Keratinocyte (primary cell): ENCODE measurements around the gene PRR22. TPM values are rescaled to one million over a fixed set of nuclear protein-coding genes. Genes with fewer than 3 reads are reported as not detected.

ENCODE experiments used
- DNase-seq: peaks from one replicate; pipeline ENCODE4 v3.0.0-alpha.2; 2011; ENCODE audit warnings: low read depth, missing footprints, low spot score
- FAIRE-seq: peaks from 2 replicates; lab custom pipeline; 2011; peaks lifted over from hg19 to GRCh38; lab: Jason Lieb, UNC
- H2AFZ ChIP-seq: 2 replicates; pipeline ENCODE4 v1.6.0; 2012; ENCODE audit warnings: low read length, control low read depth, inconsistent platforms; ENCODE audit not compliant: control insufficient read depth
- H3K27ac ChIP-seq: 2 replicates; pipeline ENCODE4 v1.5.1; 2011; ENCODE audit warnings: low read length; ENCODE audit not compliant: control insufficient read depth, insufficient read depth
- H3K27me3 ChIP-seq: 3 replicates; pipeline ENCODE4 v1.6.0; 2011; ENCODE audit warnings: low read length; ENCODE audit not compliant: control insufficient read depth, insufficient read depth; ENCODE audit errors: extremely low read depth
- H3K36me3 ChIP-seq, 2 experiments: 2 replicates in 1 of 2; 3 replicates in 1 of 2; pipeline ENCODE4 v1.5.1; 2011; ENCODE audit warnings: low read length in 2 of 2, mild to moderate bottlenecking in 1 of 2; ENCODE audit not compliant: control insufficient read depth in 2 of 2, insufficient read depth in 2 of 2; ENCODE audit errors: extremely low read depth in 1 of 2
- H3K4me1 ChIP-seq: 3 replicates; pipeline ENCODE4 v1.5.1; 2011; ENCODE audit warnings: low read length; ENCODE audit not compliant: control insufficient read depth, insufficient read depth; ENCODE audit errors: extremely low read depth
- H3K4me2 ChIP-seq: 3 replicates; pipeline ENCODE4 v1.6.0; 2011; ENCODE audit warnings: low read depth, low read length; ENCODE audit not compliant: control insufficient read depth, insufficient read depth; ENCODE audit errors: extremely low read depth
- H3K4me3 ChIP-seq, 3 experiments: fragments of 200-600 bp in 1 of 3; sonication (generic) in 1 of 3; 2 replicates in 2 of 3; 3 replicates in 1 of 3; pipeline ENCODE4 v1.5.1; 2011 to 2016; ENCODE audit warnings: low read length in 3 of 3, mild to moderate bottlenecking in 3 of 3, control low read depth in 2 of 3, inconsistent platforms in 1 of 3, low read depth in 1 of 3, mixed read lengths in 1 of 3, mixed run types in 1 of 3, moderate library complexity in 1 of 3; ENCODE audit not compliant: control insufficient read depth in 2 of 3, insufficient read depth in 2 of 3; ENCODE audit errors: extremely low read depth in 1 of 3
- H3K79me2 ChIP-seq: 2 replicates; pipeline ENCODE4 v1.6.0; 2012; ENCODE audit warnings: low read length; ENCODE audit not compliant: control insufficient read depth, insufficient read depth
- H3K9ac ChIP-seq: 3 replicates; pipeline ENCODE4 v1.6.0; 2011; ENCODE audit warnings: low read length; ENCODE audit not compliant: control insufficient read depth, insufficient read depth; ENCODE audit errors: extremely low read depth
- H3K9me1 ChIP-seq: 3 replicates; pipeline ENCODE4 v1.6.0; 2011; ENCODE audit warnings: low read length; ENCODE audit not compliant: control insufficient read depth, insufficient read depth; ENCODE audit errors: extremely low read depth
- H3K9me3 ChIP-seq: 2 replicates; pipeline ENCODE4 v1.5.1; 2012; ENCODE audit warnings: low read depth, low read length; ENCODE audit not compliant: control insufficient read depth
- H4K20me1 ChIP-seq: 3 replicates; pipeline ENCODE4 v1.6.0; 2011; ENCODE audit warnings: low read length; ENCODE audit not compliant: control insufficient read depth, insufficient read depth; ENCODE audit errors: extremely low read depth
- EZH2 ChIP-seq: IDR thresholded peaks from one replicate; pipeline ENCODE4 v1.6.1; 2012; ENCODE audit warnings: inconsistent platforms, mild to moderate bottlenecking, low read length, moderate library complexity
- dilution Hi-C: fragments of 300-500 bp; cut with MboI; formaldehyde crosslinking; loops from one replicate; pipeline ENCODE4 v1.7.0; 2020; ENCODE audit warnings: low sequenced_read_pairs; ENCODE audit not compliant: extremely low pct_ligation_motif_present
- polyA minus RNA-seq, 3 experiments: library from RNA; depleted of rRNA, polyadenylated mRNA; stranded (reverse); fragments of >200 nt; gene quantifications; 1 replicate in 1 of 3; 2 replicates in 1 of 3; 3 replicates in 1 of 3; pipeline ENCODE4 v1.2.3, GENCODE V29; 2011
- polyA plus RNA-seq, 5 experiments: library from polyadenylated mRNA; depleted of rRNA in 3 of 5; stranded (reverse) in 3 of 5; stranded (forward) in 1 of 5; unstranded in 1 of 5; fragments of >200 nt; gene quantifications; 1 replicate in 1 of 5; 2 replicates in 3 of 5; 3 replicates in 1 of 5; pipeline versions ENCODE4 v1.2.1 to v1.2.3, GENCODE V29; 2011 to 2012; ENCODE audit warnings: missing spikeins in 2 of 5, low read depth in 1 of 5, low replicate concordance in 1 of 5
- TF ChIP-seq, protein P1 (sequence below), 3 experiments: IDR thresholded peaks in 1 of 3; conservative IDR thresholded peaks in 1 of 3; optimal IDR thresholded peaks in 1 of 3; 2 replicates in 2 of 3; 3 replicates in 1 of 3; pipeline versions ENCODE3 to v1.5.1; 2011; ENCODE audit warnings: low read length in 3 of 3, mild to moderate bottlenecking in 3 of 3, moderate library complexity in 2 of 3, control low read depth in 1 of 3, inconsistent platforms in 1 of 3; ENCODE audit not compliant: insufficient read depth in 2 of 3; ENCODE audit errors: extremely low read depth in 1 of 3

PRR22 gene
- polyA plus RNA-seq (0.55 to 1.4 TPM (median 0.76 TPM) in 3 replicates), polyA minus RNA-seq (0.13 to 0.22 TPM in 2 of 3 replicates, not detected in the other)
- polyA plus RNA-seq (2011; ENCODE audit: low read depth): 0.25 TPM
- 0.22 and 0.45 TPM in 2 replicates for polyA plus RNA-seq (2011; cell fraction: cytosol; rRNA removed)
- 3.2 and 5.7 TPM in 2 replicates for polyA plus RNA-seq (2011; cell fraction: nucleus; rRNA removed)
- polyA plus RNA-seq (2012; ENCODE audit: low replicate concordance): 0.54 and 0.91 TPM in 2 replicates
- polyA minus RNA-seq (2011; cell fraction: cytosol; rRNA and poly(A)+ RNA removed): not detected
- polyA minus RNA-seq (2011; cell fraction: nucleus; rRNA and poly(A)+ RNA removed): 0.53 and 0.70 TPM in 2 replicates

GRCh38 chr19:5784581-5785147 is at the start of gene PRR22:
Gene PRR22 (minus strand): TSS chr19:5784746. CDS start chr19:5784660, 86 bp downstream.
- Histone ChIP-seq H3K79me2 (peaks cover 7% of the 10 kb centered on the region), H3K9me3 (no peaks in the 10 kb centered on the region), H3K36me3 (peaks cover 24 to 48% of the 10 kb centered on the region in 2 experiments), H3K4me1 (peaks cover 7% of the 10 kb centered on the region), H3K9me1 (no peaks in the 10 kb centered on the region), H3K4me3 (no peak within 1 kb of the TSS), H4K20me1 (no peaks in the 10 kb centered on the region), H3K27ac (no peak within 1 kb of the TSS), H3K9ac (no peak within 1 kb of the TSS), H3K27me3 (no peaks in the 10 kb centered on the region), H2AFZ (no peak within 1 kb of the TSS), H3K4me2 (no peak within 1 kb of the TSS)
- FAIRE-seq (no peak), DNase-seq (no peak)
- TF ChIP-seq, protein P1, sequence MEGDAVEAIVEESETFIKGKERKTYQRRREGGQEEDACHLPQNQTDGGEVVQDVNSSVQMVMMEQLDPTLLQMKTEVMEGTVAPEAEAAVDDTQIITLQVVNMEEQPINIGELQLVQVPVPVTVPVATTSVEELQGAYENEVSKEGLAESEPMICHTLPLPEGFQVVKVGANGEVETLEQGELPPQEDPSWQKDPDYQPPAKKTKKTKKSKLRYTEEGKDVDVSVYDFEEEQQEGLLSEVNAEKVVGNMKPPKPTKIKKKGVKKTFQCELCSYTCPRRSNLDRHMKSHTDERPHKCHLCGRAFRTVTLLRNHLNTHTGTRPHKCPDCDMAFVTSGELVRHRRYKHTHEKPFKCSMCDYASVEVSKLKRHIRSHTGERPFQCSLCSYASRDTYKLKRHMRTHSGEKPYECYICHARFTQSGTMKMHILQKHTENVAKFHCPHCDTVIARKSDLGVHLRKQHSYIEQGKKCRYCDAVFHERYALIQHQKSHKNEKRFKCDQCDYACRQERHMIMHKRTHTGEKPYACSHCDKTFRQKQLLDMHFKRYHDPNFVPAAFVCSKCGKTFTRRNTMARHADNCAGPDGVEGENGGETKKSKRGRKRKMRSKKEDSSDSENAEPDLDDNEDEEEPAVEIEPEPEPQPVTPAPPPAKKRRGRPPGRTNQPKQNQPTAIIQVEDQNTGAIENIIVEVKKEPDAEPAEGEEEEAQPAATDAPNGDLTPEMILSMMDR (optimal IDR thresholded peaks at IDR 0.05 in 1 of 3, IDR thresholded peaks at IDR 0.05 in 1 of 3, conservative IDR thresholded peaks at IDR 0.05 in 1 of 3; ENCODE audit: extremely low read depth in 1 of 3, insufficient read depth in 2 of 3, low read length in 3 of 3): no peak
- no peak for TF ChIP-seq EZH2
- dilution Hi-C loops: no loop called here

GRCh38 chr19:5832527-5833216 is 48.1 kb upstream of the PRR22 start:
- FAIRE-seq (no peak), DNase-seq (no peak)
- Histone ChIP-seq H3K4me1 (no peaks in the 10 kb centered on the region), H3K79me2 (no peaks in the 10 kb centered on the region), H3K9me3 (no peaks in the 10 kb centered on the region), H3K4me3 (no peak overlapping the region), H2AFZ (no peak overlapping the region), H3K27me3 (peaks cover 15% of the 10 kb centered on the region), H3K9ac (no peak overlapping the region), H3K27ac (no peak overlapping the region), H3K9me1 (no peaks in the 10 kb centered on the region), H3K36me3 (no peaks in the 10 kb centered on the region), H3K4me2 (no peak overlapping the region), H4K20me1 (no peaks in the 10 kb centered on the region)
- dilution Hi-C loops: no loop called here
- TF ChIP-seq, protein P1 (optimal IDR thresholded peaks at IDR 0.05 in 1 of 3, IDR thresholded peaks at IDR 0.05 in 1 of 3, conservative IDR thresholded peaks at IDR 0.05 in 1 of 3; ENCODE audit: extremely low read depth in 1 of 3, insufficient read depth in 2 of 3, low read length in 3 of 3): no peak
- no peak for TF ChIP-seq EZH2
